ENCODE results near the gene SLC36A2.

DNA sequence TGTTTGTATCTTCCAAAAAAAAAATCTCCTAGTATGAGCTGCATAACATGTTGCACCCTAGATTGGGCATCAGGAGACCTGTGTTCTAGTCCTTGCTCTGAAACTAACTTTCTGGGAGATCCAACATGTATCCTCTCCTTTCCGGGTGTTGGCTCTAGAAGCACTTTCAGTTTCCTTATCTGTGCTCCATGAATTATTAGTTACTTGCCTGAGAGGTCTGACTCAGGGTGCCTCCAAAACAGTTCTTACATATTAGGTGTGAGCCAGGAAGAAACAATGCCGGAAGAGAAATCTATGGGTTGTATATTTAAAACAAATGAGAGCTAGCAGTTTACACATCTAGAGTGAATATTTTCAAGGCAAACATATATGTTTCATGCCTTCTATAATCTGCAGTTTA lies 36.7 kb upstream of the SLC36A2 start:
- TF ChIP-seq POLR2A (IDR thresholded peaks at IDR 0.05; ENCODE audit: low read depth, low read length) (no peak), POLR2AphosphoS5 (IDR thresholded peaks at IDR 0.05; ENCODE audit: low read depth, low read length) (no peak), TAF1 (IDR thresholded peaks at IDR 0.05; ENCODE audit: borderline replicate concordance, low read depth, low read length) (no peak)
